HG03045 (cell line): ENCODE measurements around the gene ZNF662.

Experiments used
- ATAC-seq: cut with Tn5 transposase; IDR thresholded peaks from one replicate; pipeline ENCODE4 v1.9.1; 2021; ENCODE audit warnings: mild to moderate bottlenecking, moderate library complexity; ENCODE audit not compliant: unreplicated experiment

The ZNF662 gene

DNA sequence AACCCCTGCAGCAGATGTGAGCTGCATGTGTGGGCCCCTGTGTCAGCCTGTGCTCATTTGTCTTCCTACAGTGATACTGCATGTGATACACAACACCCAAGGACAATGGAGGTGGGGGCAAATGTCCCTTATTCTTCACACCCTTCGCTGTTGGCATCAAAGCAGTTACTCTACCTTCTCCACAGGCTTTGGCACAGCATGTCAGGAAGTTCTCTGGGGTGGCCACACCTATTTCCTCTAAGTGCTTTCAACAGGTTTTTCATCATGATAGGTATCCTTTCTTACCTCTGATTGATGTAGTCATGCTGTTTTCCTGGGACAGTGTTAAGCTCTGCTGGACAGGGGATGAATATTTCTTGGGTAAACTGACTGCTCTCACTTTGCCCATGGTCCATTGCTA, 29.5 kb downstream of the ZNF662 start:
- no peak for ATAC-seq

DNA sequence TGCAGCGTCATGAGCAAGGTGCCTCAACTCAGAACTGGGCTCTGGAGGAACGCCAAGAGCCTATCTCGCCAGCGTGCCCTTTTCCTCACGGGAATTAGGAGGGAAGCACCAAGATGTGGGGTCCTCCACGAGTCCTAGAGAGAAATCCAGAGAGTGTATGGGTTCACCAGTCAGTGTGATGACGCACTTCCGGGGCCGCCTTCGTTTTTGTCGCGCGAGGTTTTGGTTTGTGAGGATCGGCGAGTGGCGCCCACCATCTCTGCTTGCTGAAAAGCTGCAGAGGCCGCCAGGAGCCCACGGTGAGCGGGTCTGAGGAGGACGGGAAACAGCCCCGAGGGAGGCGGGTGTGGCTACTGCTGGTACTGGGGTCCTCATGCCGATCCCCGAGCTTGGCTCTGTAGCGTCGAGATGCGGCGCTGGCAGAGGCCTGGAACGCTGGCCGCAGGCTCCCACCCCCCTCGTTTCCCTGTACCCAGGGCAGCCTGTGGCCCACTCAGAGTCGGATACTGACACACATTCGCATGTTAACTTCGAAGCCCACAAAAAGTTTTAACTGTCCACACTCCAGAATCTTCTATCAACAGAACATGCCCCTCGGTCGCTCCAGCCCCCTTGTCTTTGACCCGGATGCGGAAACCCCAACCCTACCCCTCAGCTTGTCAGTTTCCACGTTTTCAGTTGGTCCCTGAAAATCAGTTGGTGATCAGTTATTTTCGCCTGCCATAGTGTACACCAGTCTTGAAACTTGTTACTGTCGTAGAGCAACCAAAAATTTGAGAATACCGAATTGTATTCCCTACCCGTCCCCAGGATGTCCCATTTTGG, 30.4 kb downstream of the ZNF662 start:
- no peak for ATAC-seq

DNA sequence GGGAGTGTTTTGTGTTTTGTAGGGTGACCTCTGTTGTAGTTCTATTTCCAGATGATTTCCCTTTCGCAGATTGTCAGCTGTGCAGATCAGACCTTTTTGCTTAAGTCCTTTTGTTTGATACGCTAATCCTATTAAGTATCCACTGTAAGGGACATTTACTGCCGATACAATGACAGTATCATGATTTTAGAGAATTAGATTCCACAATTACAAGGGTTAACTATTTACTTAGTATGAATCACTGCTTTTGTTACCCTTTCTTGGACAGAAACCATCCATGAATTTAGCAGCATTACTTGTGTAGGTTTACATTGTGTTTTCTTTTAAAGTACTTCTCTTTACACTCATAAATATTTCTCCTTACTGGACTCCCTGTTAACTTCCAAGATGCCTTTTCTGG, 31.4 kb downstream of the ZNF662 start:
- ATAC-seq, result no peak

DNA sequence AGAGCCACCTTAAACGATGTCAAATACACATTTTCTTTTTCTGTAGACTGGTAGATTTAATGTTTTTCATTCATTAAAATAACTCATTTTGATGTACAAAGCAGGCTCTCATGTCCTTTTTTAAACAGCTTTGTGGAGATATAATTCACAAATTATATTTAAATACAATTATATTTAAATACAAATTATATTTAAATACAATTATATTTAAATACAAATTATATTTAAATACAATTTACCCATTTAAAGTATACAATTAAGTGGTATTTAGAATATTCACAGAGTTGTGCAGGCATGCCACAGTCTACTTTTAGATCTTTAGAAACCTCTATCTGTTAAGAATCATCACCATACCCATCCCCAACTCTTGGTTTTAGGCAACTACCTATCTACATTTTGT, 36.8 kb downstream of the ZNF662 start:
- ATAC-seq, result no peak

DNA sequence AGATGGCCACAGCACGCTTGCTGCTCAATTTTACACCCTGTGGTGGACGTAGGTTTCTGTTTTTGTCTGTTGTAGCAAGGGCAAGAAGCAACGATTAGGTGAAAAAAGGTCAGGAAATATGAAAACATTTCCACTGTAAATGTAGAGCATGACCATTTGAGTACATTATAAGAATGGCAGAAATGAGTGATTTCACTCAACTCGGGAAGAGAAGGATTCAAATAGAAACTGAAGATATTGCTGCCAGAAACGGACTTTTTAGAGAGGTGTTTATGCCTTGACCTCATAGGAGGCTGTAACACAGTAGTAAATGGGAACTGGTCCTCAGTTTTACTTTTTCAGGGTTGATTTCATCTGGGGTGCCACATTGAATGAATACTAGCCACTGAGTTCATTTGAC, 40.1 kb downstream of the ZNF662 start:
- no peak for ATAC-seq

DNA sequence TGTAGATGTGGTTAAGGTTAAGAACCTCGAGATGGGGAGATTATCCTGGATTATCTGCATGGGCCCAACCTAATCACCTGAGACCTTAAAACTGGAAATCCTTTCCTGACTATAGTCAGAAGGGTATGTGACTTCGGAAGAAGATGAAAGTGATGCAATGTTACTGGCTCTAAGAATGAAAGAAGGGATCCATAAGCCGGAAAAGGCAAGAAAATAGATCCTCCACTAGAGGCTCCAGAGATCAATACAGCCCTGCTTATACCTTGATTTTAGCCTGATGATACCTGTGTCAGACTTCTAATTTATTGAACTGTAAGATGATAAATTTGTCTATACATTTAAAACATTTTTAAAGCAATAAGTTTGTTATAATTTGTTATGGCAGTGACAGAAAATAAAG, 51.6 kb downstream of the ZNF662 start:
- ATAC-seq, result no peak

DNA sequence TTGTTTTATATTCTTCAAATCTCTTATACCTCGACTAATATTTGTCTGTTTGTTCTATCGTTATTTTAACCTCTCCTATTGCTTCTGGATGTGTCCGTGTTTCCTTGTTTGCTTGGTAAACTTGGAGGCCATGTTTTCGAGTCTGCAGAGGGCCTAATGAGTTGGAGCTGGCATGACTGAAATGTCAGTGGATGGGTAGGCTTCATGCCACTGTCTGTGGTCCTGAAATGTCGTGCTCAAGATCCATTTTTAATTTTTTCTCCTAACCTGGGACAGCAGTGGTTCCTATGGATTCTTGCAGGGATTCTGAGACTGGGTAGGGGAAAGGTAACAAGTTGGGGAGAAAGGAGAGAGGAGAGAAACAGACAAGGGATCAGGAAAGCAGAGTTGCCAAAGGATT, 54.3 kb downstream of the ZNF662 start:
- ATAC-seq, result no peak

DNA sequence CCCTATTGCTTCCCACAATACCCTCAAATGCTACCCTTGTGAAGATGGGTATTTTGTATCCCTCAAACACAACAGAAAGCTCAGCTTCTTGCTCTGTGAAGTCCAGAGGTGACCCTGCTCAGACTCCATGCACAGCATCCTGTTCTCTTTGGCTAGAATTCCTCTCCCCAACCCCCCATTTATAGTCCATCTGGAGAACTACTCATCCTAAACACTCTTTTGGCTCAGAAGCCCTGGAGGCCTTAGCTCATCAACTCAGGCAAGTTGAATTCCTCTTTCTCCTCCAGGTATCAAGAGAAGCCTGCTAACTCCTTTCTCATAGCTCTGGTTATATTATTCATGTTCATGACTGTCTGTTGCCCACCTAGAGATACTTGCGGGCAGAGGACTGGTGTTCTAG, 54.8 kb downstream of the ZNF662 start:
- no peak for ATAC-seq

DNA sequence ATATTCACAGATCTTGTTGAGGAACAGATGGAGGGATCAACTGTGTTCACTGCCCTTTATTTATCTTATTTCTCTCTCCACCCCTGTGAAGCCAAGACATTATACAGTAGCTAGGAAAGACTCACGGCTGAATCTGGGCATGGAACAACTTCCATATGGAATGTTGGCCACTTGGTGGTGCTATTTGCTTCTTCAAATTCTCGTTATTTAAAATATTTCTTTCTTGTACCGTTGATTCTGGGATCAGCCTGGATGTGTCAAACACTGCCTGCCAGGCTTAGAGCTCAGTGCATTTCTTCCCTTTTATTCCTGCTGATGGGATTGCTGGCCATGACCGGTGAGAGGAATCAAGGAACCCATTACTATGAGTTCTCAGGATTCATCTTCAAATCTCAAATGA, 55.7 kb downstream of the ZNF662 start:
- ATAC-seq, result no peak

DNA sequence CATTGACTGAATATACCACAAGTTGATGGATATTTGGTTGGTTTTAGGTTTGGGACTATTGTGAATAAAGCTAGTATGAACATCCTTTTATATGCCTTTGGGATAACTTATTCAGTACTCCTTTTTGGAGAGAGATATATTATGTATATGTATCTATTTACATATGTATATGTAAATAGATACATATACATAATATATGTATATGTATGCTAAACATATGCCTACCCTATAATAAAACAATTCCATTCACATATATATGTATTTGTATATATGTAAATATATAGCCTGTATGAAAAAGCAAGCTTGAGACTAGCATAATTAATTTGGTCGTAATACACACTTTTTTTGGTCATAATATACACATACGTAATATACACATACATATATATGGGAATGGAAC, 57.3 kb downstream of the ZNF662 start:
- no peak for ATAC-seq

DNA sequence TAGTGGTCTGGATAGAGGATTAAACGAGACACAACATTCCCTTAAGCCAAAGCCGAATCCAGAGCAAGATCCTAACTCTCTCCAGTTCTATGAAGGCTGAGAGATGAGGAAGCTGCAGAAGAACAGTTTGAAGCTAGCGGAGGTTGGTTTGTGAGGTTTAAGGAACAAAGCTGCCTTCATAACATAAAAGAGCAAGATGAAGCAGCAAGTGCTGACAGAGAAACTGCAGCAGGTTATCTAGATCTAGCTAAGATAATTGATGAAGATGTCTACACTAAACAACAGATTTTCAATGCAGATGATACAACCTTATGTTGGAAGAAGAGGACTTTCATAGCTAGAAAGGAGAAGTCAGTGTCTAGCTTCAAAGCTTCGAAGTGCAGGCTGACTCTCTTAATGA, 58.3 kb downstream of the ZNF662 start:
- ATAC-seq, result no peak
